Endothelial cell of umbilical vein (primary cell): ENCODE results near the gene PSMA5. TPM values are rescaled to one million over a fixed set of nuclear protein-coding genes. Genes with fewer than 3 reads are reported as not detected.

Experiments used
- BruUV-seq: library from RNA; stranded (reverse); fragments of 400-500 nt; replicated peaks from 2 replicates; lab custom pipeline; 2021; lab: Mats Ljungman, UMichigan
- CTCF ChIA-PET: fragments of 300-600, 350-600 bp; sonication (Branson Sonifier 250); formaldehyde crosslinking; loops from one replicate; lab custom pipeline; 2021; ENCODE audit warnings: antibody characterized with exemption, inconsistent platforms; lab: Charles Lee
- POLR2A ChIA-PET: fragments of 300-600, 350-600 bp; sonication (Branson Sonifier 250); formaldehyde crosslinking; loops from one replicate; lab custom pipeline; 2021; ENCODE audit warnings: antibody characterized with exemption, inconsistent platforms; lab: Charles Lee
- DNase-seq: peaks from one replicate; pipeline ENCODE4 v3.0.0-alpha.2; 2011; ENCODE audit warnings: low read depth, low spot score
- FAIRE-seq: peaks from 2 replicates; lab custom pipeline; 2011; peaks lifted over from hg19 to GRCh38; lab: Jason Lieb, UNC
- H2AFZ ChIP-seq: 2 replicates; pipeline ENCODE4 v1.6.0; 2012; ENCODE audit warnings: low read depth, low read length, control low read depth, inconsistent platforms
- H3K27ac ChIP-seq: 2 replicates; pipeline ENCODE4 v1.5.1; 2011; ENCODE audit warnings: low read depth, mild to moderate bottlenecking, control low read depth, low read length, moderate library complexity; ENCODE audit not compliant: insufficient read depth
- H3K27me3 ChIP-seq, 2 experiments: 2 replicates each; pipeline versions ENCODE4 v1.6.0 to v1.6.1; 2011; ENCODE audit warnings: low read length in 2 of 2, mixed read lengths in 1 of 2; ENCODE audit not compliant: control insufficient read depth in 2 of 2, insufficient read depth in 2 of 2
- H3K36me3 ChIP-seq, 2 experiments: 2 replicates in 1 of 2; 3 replicates in 1 of 2; pipeline ENCODE4 v1.5.1; 2011; ENCODE audit warnings: low read length in 2 of 2, mild to moderate bottlenecking in 1 of 2, moderate library complexity in 1 of 2; ENCODE audit not compliant: control insufficient read depth in 2 of 2, insufficient read depth in 2 of 2; ENCODE audit errors: extremely low read depth in 1 of 2
- H3K4me1 ChIP-seq: 3 replicates; pipeline ENCODE4 v1.5.1; 2011; ENCODE audit warnings: mild to moderate bottlenecking, low read length; ENCODE audit not compliant: control insufficient read depth, insufficient read depth; ENCODE audit errors: extremely low read depth
- H3K4me2 ChIP-seq: 2 replicates; pipeline ENCODE4 v1.6.1; 2011; ENCODE audit warnings: low read length, control low read depth, mixed read lengths; ENCODE audit not compliant: insufficient read depth
- H3K4me3 ChIP-seq, 3 experiments: fragments of 200-600 bp in 1 of 3; sonication (generic), shearing (Covaris generic) in 1 of 3; replicated peaks in 1 of 3; 2 replicates each; pipeline ENCODE4 v1.5.1; 2011 to 2016; ENCODE audit warnings: control low read depth in 3 of 3, low read length in 3 of 3, mild to moderate bottlenecking in 2 of 3, inconsistent platforms in 1 of 3, low read depth in 1 of 3, moderate library complexity in 1 of 3; ENCODE audit not compliant: insufficient read depth in 1 of 3
- H3K79me2 ChIP-seq: 2 replicates; pipeline ENCODE4 v1.6.0; 2012; ENCODE audit warnings: low read length, inconsistent platforms; ENCODE audit not compliant: control insufficient read depth, insufficient read depth
- H3K9ac ChIP-seq: replicated peaks from 2 replicates; pipeline ENCODE3; 2011; ENCODE audit warnings: low read length, control low read depth; ENCODE audit not compliant: insufficient read depth; ENCODE audit errors: extremely low read depth
- H3K9me1 ChIP-seq: replicated peaks from 3 replicates; pipeline ENCODE4 v1.6.0; 2011; ENCODE audit warnings: mild to moderate bottlenecking, low read length; ENCODE audit not compliant: control insufficient read depth, insufficient read depth; ENCODE audit errors: extremely low read depth
- H3K9me3 ChIP-seq: replicated peaks from 2 replicates; pipeline ENCODE4 v1.5.1; 2012; ENCODE audit warnings: low read length, inconsistent platforms; ENCODE audit not compliant: control insufficient read depth, insufficient read depth
- H4K20me1 ChIP-seq: replicated peaks from 2 replicates; pipeline ENCODE3; 2011; ENCODE audit warnings: mild to moderate bottlenecking, low read length; ENCODE audit not compliant: control insufficient read depth, insufficient read depth; ENCODE audit errors: extremely low read depth
- EZH2 ChIP-seq: IDR thresholded peaks from 2 replicates; pipeline ENCODE4 v1.6.1; 2012; ENCODE audit warnings: borderline replicate concordance, low read depth, mild to moderate bottlenecking, moderate library complexity, low read length, inconsistent platforms; ENCODE audit not compliant: severe bottlenecking
- FOS ChIP-seq: IDR thresholded peaks from 2 replicates; pipeline ENCODE4 v1.6.1; 2011; ENCODE audit warnings: mild to moderate bottlenecking, low read length, moderate library complexity, borderline replicate concordance; ENCODE audit not compliant: insufficient read depth
- GATA2 ChIP-seq: IDR thresholded peaks from 2 replicates; pipeline ENCODE4 v1.7.0; 2011; ENCODE audit warnings: low read depth, mild to moderate bottlenecking, moderate library complexity, mixed read lengths, low read length; ENCODE audit not compliant: insufficient read length, insufficient read depth
- JUN ChIP-seq: IDR thresholded peaks from 2 replicates; pipeline ENCODE4 v1.6.1; 2011; ENCODE audit warnings: borderline replicate concordance, low read depth; ENCODE audit not compliant: insufficient read length, insufficient read depth
- MYC ChIP-seq: IDR thresholded peaks from one replicate; pipeline ENCODE4 v1.6.1; 2011; ENCODE audit warnings: mild to moderate bottlenecking, low read depth, low read length
- POLR2A ChIP-seq: IDR thresholded peaks from 2 replicates; pipeline ENCODE4 v1.6.1; 2012; ENCODE audit warnings: low read depth, mild to moderate bottlenecking, control low read depth, low read length
- POLR2AphosphoS5 ChIP-seq: IDR thresholded peaks from 2 replicates; pipeline ENCODE4 v1.6.1; 2012; ENCODE audit warnings: low read depth, mild to moderate bottlenecking, control low read depth, low read length, moderate library complexity; ENCODE audit not compliant: insufficient read depth
- dilution Hi-C: fragments of 300-500 bp; cut with MboI; formaldehyde crosslinking; loops from one replicate; pipeline ENCODE4 v1.15.0; 2019; ENCODE audit warnings: low sequenced_read_pairs; ENCODE audit not compliant: extremely low pct_ligation_motif_present
- intact Hi-C: fragments of 100-400 bp; cut with micrococcal nuclease; formaldehyde crosslinking; loops from one replicate; pipeline ENCODE4 v1.10.0; 2022
- polyA plus RNA-seq, 4 experiments: library from polyadenylated mRNA; depleted of rRNA in 3 of 4; stranded (reverse) in 3 of 4; unstranded in 1 of 4; fragments of >200 nt; gene quantifications; 2 replicates each; pipeline versions ENCODE4 v1.2.1 to v1.2.3, GENCODE V29; 2011 to 2012; ENCODE audit warnings: missing spikeins in 1 of 4
- total RNA-seq: library from RNA; stranded (reverse); gene quantifications from 2 replicates; pipeline ENCODE4 v1.2.3, GENCODE V29; 2021
- TF ChIP-seq, protein P1 (sequence below), 2 donors: IDR thresholded peaks; 1 replicate in 1 of 2; 2 replicates in 1 of 2; pipeline ENCODE4 v1.5.1; 2011; ENCODE audit warnings: low read length in 2 of 2, mild to moderate bottlenecking in 2 of 2, moderate library complexity in 2 of 2, control low read depth in 1 of 2, inconsistent platforms in 1 of 2, low read depth in 1 of 2; ENCODE audit not compliant: insufficient read depth in 1 of 2; ENCODE audit errors: extremely low read depth in 1 of 2
- TF ChIP-seq, protein P2 (sequence below): IDR thresholded peaks from 2 replicates; pipeline ENCODE4 v1.6.1; 2011; ENCODE audit not compliant: insufficient read depth, insufficient read length

The PSMA5 gene
- total and polyA plus RNA-seq, 2 donors (not counting 3 experiments of a cell fraction or from before 2014, with no cell fraction given), result 98.1 to 125 TPM

DNA sequence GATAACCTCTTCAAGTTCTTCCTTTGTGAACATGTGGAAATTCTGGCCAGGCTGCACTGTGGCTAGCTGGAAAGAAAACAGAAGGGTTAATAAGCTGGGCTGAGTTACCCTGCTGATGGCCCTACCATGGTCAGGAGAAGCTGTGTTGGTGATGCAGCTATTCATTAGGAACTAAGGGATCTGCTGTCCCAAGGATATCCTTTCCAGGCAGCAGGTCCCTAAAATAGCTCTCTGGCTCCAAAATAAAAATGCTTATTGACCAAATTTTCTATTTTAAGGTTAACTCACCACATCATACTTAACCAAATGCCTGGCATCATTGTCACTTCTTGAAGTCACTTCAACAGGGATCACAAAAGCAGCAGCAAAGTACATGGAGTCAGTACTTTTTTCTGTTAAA, 24.2 kb downstream of the PSMA5 start:
- Histone ChIP-seq H3K27ac (no peak overlapping the region), H3K79me2 (no peaks in the 10 kb centered on the region), H4K20me1 (no peaks in the 10 kb centered on the region), H3K4me3 (no peak overlapping the region), H2AFZ (no peak overlapping the region), H3K4me1 (peaks cover 7% of the 10 kb centered on the region), H3K27me3 (peaks cover under 1 to 4% of the 10 kb centered on the region in 2 experiments), H3K9ac (no peak overlapping the region), H3K9me3 (no peaks in the 10 kb centered on the region), H3K36me3 (peaks cover 7 to 9% of the 10 kb centered on the region in 2 experiments), H3K4me2 (no peak overlapping the region), H3K9me1 (no peaks in the 10 kb centered on the region)
- CTCF ChIA-PET, result interaction anchor here (0.7 to 9.3 kb wide), 5 partner anchors 108 to 686 kb away, joined by 3 to 282 read pairs (median 43); partner anchors contain the start of gene AMIGO1
- FAIRE-seq (no peak), DNase-seq (no peak)
- dilution Hi-C loops (no loop called here), intact Hi-C loops (no loop called here)
- TF ChIP-seq FOS, result no peak
- no peak for TF ChIP-seq EZH2
- no peak for TF ChIP-seq POLR2AphosphoS5
- no peak for TF ChIP-seq JUN
- TF ChIP-seq, protein P1, sequence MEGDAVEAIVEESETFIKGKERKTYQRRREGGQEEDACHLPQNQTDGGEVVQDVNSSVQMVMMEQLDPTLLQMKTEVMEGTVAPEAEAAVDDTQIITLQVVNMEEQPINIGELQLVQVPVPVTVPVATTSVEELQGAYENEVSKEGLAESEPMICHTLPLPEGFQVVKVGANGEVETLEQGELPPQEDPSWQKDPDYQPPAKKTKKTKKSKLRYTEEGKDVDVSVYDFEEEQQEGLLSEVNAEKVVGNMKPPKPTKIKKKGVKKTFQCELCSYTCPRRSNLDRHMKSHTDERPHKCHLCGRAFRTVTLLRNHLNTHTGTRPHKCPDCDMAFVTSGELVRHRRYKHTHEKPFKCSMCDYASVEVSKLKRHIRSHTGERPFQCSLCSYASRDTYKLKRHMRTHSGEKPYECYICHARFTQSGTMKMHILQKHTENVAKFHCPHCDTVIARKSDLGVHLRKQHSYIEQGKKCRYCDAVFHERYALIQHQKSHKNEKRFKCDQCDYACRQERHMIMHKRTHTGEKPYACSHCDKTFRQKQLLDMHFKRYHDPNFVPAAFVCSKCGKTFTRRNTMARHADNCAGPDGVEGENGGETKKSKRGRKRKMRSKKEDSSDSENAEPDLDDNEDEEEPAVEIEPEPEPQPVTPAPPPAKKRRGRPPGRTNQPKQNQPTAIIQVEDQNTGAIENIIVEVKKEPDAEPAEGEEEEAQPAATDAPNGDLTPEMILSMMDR (IDR thresholded peaks at IDR 0.05; ENCODE audit: extremely low read depth in 1 of 2, insufficient read depth in 1 of 2, low read depth in 1 of 2, low read length in 2 of 2), result no peak
- TF ChIP-seq MYC, result no peak
- TF ChIP-seq GATA2, result no peak
- TF ChIP-seq POLR2A, result no peak
- TF ChIP-seq, protein P2, sequence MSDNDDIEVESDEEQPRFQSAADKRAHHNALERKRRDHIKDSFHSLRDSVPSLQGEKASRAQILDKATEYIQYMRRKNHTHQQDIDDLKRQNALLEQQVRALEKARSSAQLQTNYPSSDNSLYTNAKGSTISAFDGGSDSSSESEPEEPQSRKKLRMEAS, result no peak
- no TSS peak for BruUV-seq
- POLR2A ChIA-PET, result no interaction called here
